SHP77 (cell line): ENCODE data around the gene GABRB3.

Source experiments
- DNase-seq, 2 experiments: peaks; one replicate each; lab custom pipeline; 2025; lab: John Stamatoyannopoulos, UW

Gene GABRB3

DNA sequence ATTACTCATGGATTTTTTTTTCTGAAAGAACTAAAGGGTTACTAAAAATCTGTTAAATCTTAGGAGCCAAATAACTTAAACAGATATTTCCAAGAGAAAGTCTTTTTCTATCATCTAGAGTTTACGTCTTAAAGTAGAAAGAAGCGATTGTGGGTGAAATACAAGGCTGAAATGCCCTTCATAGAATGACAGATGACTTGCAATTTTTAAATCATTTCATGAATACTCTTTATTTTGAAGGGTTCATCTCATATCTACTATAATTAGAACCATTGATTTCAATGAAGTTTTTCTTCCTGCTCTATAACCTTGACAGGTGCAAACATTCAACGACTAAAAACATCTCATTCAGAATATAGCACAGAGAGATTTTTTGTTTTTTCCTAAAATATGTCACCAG is 217.0 kb downstream of the GABRB3 start:
- no peak for DNase-seq

DNA sequence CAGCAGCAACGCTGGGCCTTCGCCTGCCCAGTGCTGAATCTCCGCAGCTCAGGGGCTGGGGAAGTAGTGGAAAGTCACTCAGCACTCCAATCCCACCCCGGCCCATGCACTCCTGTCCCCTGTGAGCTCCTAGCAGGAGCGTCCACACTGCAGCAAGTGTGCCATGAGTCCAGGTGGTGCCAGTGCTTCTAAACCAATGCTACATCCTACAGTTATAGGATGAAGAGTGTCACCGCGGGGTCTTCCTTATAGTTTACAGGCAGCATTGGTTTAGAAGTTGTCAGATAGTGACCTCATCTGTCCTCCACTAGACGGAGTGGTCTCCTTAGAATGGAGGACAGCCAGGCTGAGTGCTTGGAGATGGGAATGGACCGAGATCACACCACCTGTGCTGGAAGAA is 221.4 kb downstream of the GABRB3 start:
- DNase-seq: no peak

DNA sequence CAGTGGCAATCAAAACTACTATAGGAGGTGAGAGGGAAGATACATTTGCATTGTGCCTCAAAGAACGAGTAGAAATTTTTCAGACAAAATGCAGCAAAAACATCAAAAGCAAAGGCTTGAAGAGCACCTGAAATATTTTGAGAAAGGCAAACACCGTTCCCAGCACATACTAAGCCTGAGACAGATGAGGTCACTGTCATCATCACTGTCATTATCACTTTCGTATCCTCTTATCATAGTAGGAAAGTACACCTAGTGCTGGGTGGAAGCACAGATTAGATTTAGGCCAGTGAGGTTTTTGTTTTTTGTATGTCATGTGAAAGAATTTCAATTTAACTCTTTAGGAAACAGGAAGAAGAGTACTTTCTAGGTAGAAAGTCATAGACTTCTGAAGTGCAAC is 222.0 kb downstream of the GABRB3 start:
- DNase-seq: no peak

DNA sequence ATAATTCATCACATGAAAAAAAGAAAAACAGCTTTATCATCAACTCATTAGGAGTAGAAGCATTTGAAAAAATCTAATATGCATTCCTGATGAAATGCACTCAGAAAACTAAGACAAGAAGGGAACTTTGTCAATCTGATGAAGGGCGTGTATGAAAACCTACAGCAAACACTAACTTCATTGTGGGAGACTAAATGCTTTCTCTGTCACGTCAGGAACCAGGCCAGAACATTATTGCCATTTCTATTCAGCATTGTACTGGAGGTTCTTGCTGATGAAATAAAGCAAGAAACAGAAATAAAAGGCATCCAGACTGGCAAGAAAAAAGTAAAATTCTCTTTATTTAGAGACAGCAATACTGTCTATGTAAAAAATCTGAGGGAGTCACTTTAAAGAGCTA is 235.2 kb downstream of the GABRB3 start:
- DNase-seq: no peak

DNA sequence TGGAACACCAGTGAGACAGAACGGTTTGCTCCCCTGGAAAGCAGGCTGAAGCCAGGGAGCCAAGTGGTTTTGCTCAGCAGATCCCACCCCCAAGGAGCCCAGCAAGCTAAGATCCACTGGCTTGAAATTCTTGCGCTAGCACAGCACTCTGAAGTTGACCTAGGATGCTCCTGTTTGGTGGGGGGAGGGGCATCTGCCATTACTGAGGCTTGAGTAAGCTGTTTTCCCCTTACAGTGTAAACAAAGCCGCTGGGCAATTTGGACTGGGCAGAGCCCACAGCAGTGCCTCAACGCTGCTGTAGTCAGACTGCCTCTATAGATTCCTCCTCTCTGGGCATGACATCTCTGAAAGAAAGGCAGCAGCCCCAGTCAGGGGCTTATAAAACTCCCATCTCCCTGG is 241.4 kb downstream of the GABRB3 start:
- no peak for DNase-seq

DNA sequence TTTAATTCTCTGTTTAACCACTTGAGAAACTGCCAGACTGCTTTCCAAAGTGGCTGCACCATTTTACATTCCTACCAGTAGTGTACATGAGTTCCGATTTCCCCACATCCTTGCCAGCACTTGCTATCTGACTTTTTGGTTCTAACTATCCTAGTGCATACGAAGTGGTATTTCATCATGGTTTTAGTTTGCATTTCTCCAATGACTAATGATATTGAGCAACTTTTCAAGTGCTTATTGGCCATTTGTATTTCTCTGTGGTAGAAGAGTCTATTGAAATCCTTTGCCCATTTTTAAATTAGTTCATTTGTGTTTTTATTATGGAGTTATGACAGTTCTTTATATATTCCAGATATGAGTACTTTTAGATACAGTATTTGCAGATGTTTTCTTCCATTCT is 247.8 kb downstream of the GABRB3 start:
- DNase-seq: no peak

DNA sequence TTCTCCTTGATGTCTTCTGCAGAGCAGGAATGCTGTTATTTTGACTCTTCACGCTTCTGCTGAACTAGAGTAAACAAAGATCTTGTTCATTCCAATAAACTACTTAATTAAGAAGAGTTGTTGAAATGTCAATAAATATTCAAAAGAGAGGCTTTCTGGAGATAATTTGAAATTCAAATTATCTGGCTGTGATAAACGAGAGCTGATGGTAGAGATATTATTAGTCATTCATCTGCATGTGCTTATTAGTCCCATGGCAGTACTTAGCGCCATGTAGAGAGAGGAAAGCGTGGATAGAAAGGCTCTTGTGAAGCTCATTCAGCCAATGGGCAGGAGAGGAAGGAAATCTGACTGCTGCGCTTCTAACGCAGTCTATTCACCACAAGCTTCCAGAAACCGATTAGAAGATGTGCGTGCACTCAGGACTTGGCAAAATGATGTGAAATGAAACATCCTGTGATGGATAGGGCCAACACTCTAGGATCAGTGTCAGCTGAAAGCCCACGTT is 251.1 kb downstream of the GABRB3 start:
- DNase-seq: no peak

DNA sequence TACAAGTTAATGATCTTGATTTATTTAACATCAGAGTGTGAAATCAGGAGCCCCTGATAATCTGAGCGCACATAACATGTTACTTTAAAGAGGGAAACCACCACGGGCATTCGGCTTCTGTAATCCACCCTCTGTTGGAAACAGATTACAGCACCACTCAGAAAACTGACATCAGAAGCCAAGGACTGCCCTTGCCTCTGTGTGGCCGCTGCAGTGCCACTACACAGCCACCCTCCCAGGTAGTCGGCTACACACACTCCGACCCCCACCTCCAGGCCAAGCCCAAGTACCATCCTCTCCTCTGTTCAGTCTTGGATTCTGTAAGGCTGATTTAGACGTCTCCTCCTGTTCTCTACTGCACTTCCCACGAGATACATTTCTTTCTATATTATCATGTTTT is 251.7 kb downstream of the GABRB3 start:
- DNase-seq: no peak

DNA sequence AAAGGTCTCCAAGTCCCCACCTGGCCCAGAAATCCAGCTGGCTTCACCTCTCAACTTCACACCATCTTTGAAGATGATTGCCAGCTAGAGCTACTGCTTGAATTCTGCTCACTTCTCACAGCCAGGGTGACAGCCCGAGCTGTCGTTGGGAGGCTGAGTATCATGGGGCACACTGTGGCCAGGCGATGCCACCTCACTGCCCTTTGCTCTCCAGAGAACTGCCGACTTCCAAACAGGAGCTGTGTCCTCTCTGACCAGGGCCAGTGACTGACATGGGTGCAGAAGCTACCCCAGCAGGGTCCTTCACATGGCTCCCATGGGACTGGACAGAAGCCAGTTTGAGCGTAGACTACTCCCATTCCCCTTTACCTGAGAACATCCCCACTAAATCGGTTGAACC is 254.0 kb downstream of the GABRB3 start:
- no peak for DNase-seq

DNA sequence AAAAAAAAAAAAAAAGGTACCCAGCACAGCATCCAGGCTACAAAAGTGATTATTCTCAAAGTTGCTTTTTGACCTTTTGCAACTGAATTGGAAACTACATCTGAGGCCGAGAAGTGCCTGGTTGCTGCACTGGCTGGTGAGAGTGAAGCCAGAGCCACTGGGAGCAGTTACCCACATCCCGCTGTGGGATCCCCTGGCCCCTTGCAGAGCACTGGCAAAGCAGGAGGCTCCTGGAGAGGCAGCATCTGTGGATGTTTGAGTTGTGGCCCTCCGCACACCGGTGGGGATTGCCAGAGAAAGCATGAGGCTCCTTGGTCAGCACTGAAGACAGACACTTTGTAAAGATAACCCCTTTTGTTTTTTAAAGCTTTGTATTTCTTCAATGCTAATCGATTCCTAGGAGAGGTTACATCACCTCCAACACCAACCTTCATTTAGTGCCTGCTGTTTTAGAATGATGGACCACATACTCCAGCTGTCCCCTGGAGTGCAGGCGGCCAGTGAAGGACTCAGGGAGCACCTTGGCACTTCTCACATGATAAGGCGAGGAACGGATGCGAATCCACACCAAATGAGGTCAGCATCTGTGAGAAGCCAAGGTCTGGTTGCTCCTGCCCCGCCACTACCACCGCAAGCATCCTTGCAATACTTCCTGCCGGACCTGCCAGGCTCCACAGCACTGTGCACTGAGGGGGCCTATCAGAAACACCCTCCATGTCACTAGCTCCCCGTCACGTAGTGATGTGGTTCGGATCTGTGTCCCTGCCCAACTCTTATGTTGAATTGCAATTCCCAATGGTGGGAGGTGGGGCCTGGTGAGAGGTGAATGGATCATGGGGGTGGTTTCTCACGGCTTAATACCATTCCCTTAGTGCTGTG is 256.5 kb downstream of the GABRB3 start:
- DNase-seq: no peak

DNA sequence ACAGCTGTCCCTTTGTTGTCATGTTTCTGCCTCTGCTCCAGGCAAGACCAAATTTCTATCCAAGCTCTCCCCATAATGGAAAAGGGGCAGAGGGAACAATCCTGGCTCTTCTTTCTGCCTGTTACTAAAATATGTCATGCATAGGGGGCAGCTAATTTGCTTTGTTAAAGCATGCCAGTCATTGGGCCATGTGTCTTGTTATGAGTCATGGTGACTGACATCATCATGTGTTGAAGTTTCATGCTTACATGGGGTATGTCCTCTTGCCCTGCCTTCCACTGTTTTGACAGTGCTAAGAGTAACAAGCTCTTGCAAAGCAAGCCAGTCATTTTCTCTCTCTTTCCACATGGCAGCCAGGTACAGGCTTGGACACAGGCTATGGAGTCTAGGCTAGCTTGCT is 268.9 kb downstream of the GABRB3 start:
- no peak for DNase-seq
